CD4-positive, alpha-beta memory T cell (primary cell): ENCODE data around the gene TADA1. TPM values are rescaled to one million over a fixed set of nuclear protein-coding genes. Genes with fewer than 3 reads are reported as not detected.

Experiments
- CTCF ChIA-PET: fragments of 350-600 bp; sonication (Branson Sonifier 250); formaldehyde crosslinking; loops from one replicate; lab custom pipeline; 2021; ENCODE audit warnings: inconsistent platforms; ENCODE audit not compliant: partially characterized antibody; lab: Charles Lee
- POLR2A ChIA-PET: fragments of 350-600 bp; sonication (Branson Sonifier 250); formaldehyde crosslinking; loops from one replicate; lab custom pipeline; 2021; ENCODE audit not compliant: partially characterized antibody; lab: Charles Lee
- DNase-seq, 5 donors: peaks; one replicate each; pipeline versions ENCODE4 v3.0.0 to v3.0.0-alpha.2; 2020 to 2022; ENCODE audit warnings: mixed read lengths in 1 of 5
- H3K27ac ChIP-seq: one replicate; pipeline ENCODE4 v1.7.0; 2013; ENCODE audit warnings: low read depth, low read length
- H3K27me3 ChIP-seq: 2 replicates; pipeline ENCODE4 v1.7.0; 2013; ENCODE audit warnings: mild to moderate bottlenecking, low read length, moderate library complexity; ENCODE audit not compliant: insufficient read depth
- H3K36me3 ChIP-seq: 2 replicates; pipeline ENCODE4 v1.7.0; 2013; ENCODE audit warnings: mild to moderate bottlenecking, low read length, moderate library complexity; ENCODE audit not compliant: insufficient read depth
- H3K4me1 ChIP-seq: 2 replicates; pipeline ENCODE4 v1.7.0; 2013; ENCODE audit warnings: mild to moderate bottlenecking, low read length, moderate library complexity; ENCODE audit not compliant: insufficient read depth
- H3K4me3 ChIP-seq, 2 donors: one replicate each; pipeline ENCODE4 v1.7.0; 2013; ENCODE audit warnings: low read length in 2 of 2, mild to moderate bottlenecking in 1 of 2
- H3K9me3 ChIP-seq, 2 donors: one replicate each; pipeline ENCODE4 v1.7.0; 2013; ENCODE audit warnings: low read length in 2 of 2, control low read depth in 1 of 2; ENCODE audit not compliant: control insufficient read depth in 1 of 2
- H3K27ac Mint-ChIP-seq, 7 donors: one replicate each; pipeline ENCODE4 v1.8.0; 2020 to 2021; ENCODE audit warnings: mixed read lengths in 7 of 7, mild to moderate bottlenecking in 6 of 7, inconsistent platforms in 3 of 7, moderate library complexity in 3 of 7
- H3K27me3 Mint-ChIP-seq, 2 donors: one replicate each; pipeline ENCODE4 v1.8.0; 2020 to 2021; ENCODE audit warnings: mixed read lengths in 2 of 2
- H3K36me3 Mint-ChIP-seq, 2 donors: one replicate each; pipeline ENCODE4 v1.8.0; 2020 to 2021; ENCODE audit warnings: mixed read lengths in 2 of 2, inconsistent platforms in 1 of 2, mild to moderate bottlenecking in 1 of 2
- H3K4me1 Mint-ChIP-seq, 4 donors: one replicate each; pipeline ENCODE4 v1.8.0; 2020 to 2021; ENCODE audit warnings: mixed read lengths in 4 of 4, mild to moderate bottlenecking in 1 of 4
- H3K4me3 Mint-ChIP-seq, 8 donors: one replicate each; pipeline ENCODE4 v1.8.0; 2020 to 2021; ENCODE audit warnings: mixed read lengths in 8 of 8, mild to moderate bottlenecking in 7 of 8, moderate library complexity in 6 of 8, inconsistent platforms in 3 of 8
- H3K9me3 Mint-ChIP-seq, 8 donors: one replicate each; pipeline ENCODE4 v1.8.0; 2020 to 2021; ENCODE audit warnings: mixed read lengths in 8 of 8, mild to moderate bottlenecking in 5 of 8, inconsistent platforms in 3 of 8, moderate library complexity in 1 of 8
- intact Hi-C: fragments of 100-400 bp; cut with micrococcal nuclease; formaldehyde crosslinking; loops from one replicate; pipeline ENCODE4 v1.15.1; 2023
- polyA plus RNA-seq, 2 donors: library from polyadenylated mRNA; unstranded; fragments of 300-500 nt; fragmentation: Illumina TruSeq; gene quantifications; one replicate each; pipeline ENCODE4 v1.2.3, GENCODE V29; 2021
- total RNA-seq, 2 experiments: library from RNA; stranded (reverse); gene quantifications; one replicate each; pipeline ENCODE4 v1.2.3, GENCODE V29; 2021

TADA1 gene
- total and polyA plus RNA-seq, 4 experiments from 2014 or later = 15.3 to 23.6 (median 17.0) TPM

GRCh38 chr1:166868639-166869038 lies 7.4 kb downstream of the TADA1 start:
- intact Hi-C loops = no loop called here
- H3K36me3 ChIP-seq = peaks cover 9% of the 10 kb centered on the region
- Mint-ChIP-seq H3K4me1 (peaks cover 22 to 53% (median 40%) of the 10 kb centered on the region in 4 donors), H3K27ac (peak overlapping the region in 3 of 7 donors; percentile 23 to 38 (median 25)), H3K36me3 (peaks cover 22 to 42% of the 10 kb centered on the region in 2 donors), H3K9me3 (no peaks in the 10 kb centered on the region), H3K27me3 (no peaks in the 10 kb centered on the region), H3K4me3 (no peak overlapping the region)
- peaks cover 15% of the 10 kb centered on the region for H3K4me1 ChIP-seq
- H3K27me3 ChIP-seq = no peaks in the 10 kb centered on the region
- ChIA-PET CTCF (interaction anchor here (1.0 kb wide), 1 partner anchor 191 kb away, joined by 3 read pairs; no protein-coding TSS in a partner anchor), POLR2A (interaction anchor here (0.9 kb wide), 1 partner anchor 29 kb away, joined by 3 read pairs; the partner anchor contains the start of gene POGK)
- peak overlapping the region; percentile 7 for H3K27ac ChIP-seq
- no peak for DNase-seq
- H3K4me3 ChIP-seq = no peak overlapping the region
- H3K9me3 ChIP-seq = no peaks in the 10 kb centered on the region

GRCh38 chr1:166865926-166866325 lies 10.1 kb downstream of the TADA1 start:
- H3K27me3 Mint-ChIP-seq = no peaks in the 10 kb centered on the region
- H3K4me1 ChIP-seq = no peaks in the 10 kb centered on the region
- H3K36me3 Mint-ChIP-seq = peaks cover 48 to 65% of the 10 kb centered on the region in 2 donors
- H3K9me3 ChIP-seq = no peaks in the 10 kb centered on the region
- no peak overlapping the region for H3K4me3 Mint-ChIP-seq
- no peaks in the 10 kb centered on the region for H3K9me3 Mint-ChIP-seq
- H3K27ac ChIP-seq = no peak overlapping the region
- POLR2A ChIA-PET = interaction anchor here (0.9 kb wide), 1 partner anchor 10 kb away, joined by 3 read pairs; no protein-coding TSS in a partner anchor
- peaks cover 21% of the 10 kb centered on the region for H3K36me3 ChIP-seq
- CTCF ChIA-PET = no interaction called here
- H3K4me1 Mint-ChIP-seq = peaks cover 10 to 28% (median 21%) of the 10 kb centered on the region in 4 donors
- H3K4me3 ChIP-seq = no peak overlapping the region
- no peak for DNase-seq
- no peak overlapping the region for H3K27ac Mint-ChIP-seq
- H3K27me3 ChIP-seq = no peaks in the 10 kb centered on the region
- intact Hi-C loops = no loop called here

- peaks cover 0 to 13% (median 7%) of the 10 kb centered on the region in 4 donors for H3K4me1 Mint-ChIP-seq
- H3K27ac ChIP-seq = no peak overlapping the region
- H3K9me3 Mint-ChIP-seq = no peaks in the 10 kb centered on the region
- ChIA-PET CTCF (interaction anchor here (1.0 kb wide), 1 partner anchor 37 kb away, joined by 3 read pairs; no protein-coding TSS in a partner anchor), POLR2A (interaction anchor here (0.7 kb wide), 1 partner anchor 181 kb away, joined by 3 read pairs; no protein-coding TSS in a partner anchor)
- no peaks in the 10 kb centered on the region for H3K9me3 ChIP-seq
- peak overlapping the region in 4 of 7 donors; percentile 14 to 84 (median 26) for H3K27ac Mint-ChIP-seq
- no peak for DNase-seq
- H3K4me3 ChIP-seq = no peak overlapping the region
- H3K27me3 ChIP-seq = no peaks in the 10 kb centered on the region
- no peaks in the 10 kb centered on the region for H3K4me1 ChIP-seq
- H3K4me3 Mint-ChIP-seq = no peak overlapping the region
- no peaks in the 10 kb centered on the region for H3K27me3 Mint-ChIP-seq
- H3K36me3 ChIP-seq = peaks cover 36% of the 10 kb centered on the region
- intact Hi-C loops = no loop called here
- H3K36me3 Mint-ChIP-seq = peaks cover 32 to 84% of the 10 kb centered on the region in 2 donors
These were observed 16.5 kb downstream of the TADA1 start for GRCh38 chr1:166859597-166859996.

- no peak overlapping the region for H3K4me3 Mint-ChIP-seq
- H3K4me1 ChIP-seq = no peaks in the 10 kb centered on the region
- H3K9me3 Mint-ChIP-seq = no peaks in the 10 kb centered on the region
- intact Hi-C loops = no loop called here
- ChIA-PET CTCF (no interaction called here), POLR2A (interaction anchor here (0.7 to 1.3 kb wide), 2 partner anchors 20 to 182 kb away, joined by 3 read pairs; partner anchors contain the start of gene POGK)
- H3K36me3 ChIP-seq = peaks cover 39% of the 10 kb centered on the region
- no peaks in the 10 kb centered on the region for H3K9me3 ChIP-seq
- H3K36me3 Mint-ChIP-seq = peaks cover 34 to 85% of the 10 kb centered on the region in 2 donors
- DNase-seq = no peak
- H3K27me3 ChIP-seq = no peaks in the 10 kb centered on the region
- peak overlapping the region in 6 of 7 donors; percentile 7 to 84 (median 24) for H3K27ac Mint-ChIP-seq
- H3K27ac ChIP-seq = no peak overlapping the region
- H3K4me1 Mint-ChIP-seq = peaks cover 0 to 20% (median 7%) of the 10 kb centered on the region in 4 donors
- H3K27me3 Mint-ChIP-seq = no peaks in the 10 kb centered on the region
- no peak overlapping the region for H3K4me3 ChIP-seq
These were observed 17.2 kb downstream of the TADA1 start for GRCh38 chr1:166858726-166859419.

- Mint-ChIP-seq H3K27ac (peak overlapping the region in 5 of 7 donors; percentile 25 to 87 (median 61)), H3K9me3 (no peaks in the 10 kb centered on the region), H3K4me3 (no peak overlapping the region), H3K27me3 (no peaks in the 10 kb centered on the region), H3K4me1 (peaks cover 1 to 23% (median 10%) of the 10 kb centered on the region in 4 donors), H3K36me3 (peaks cover 34 to 87% of the 10 kb centered on the region in 2 donors)
- intact Hi-C loops = no loop called here
- H3K4me1 ChIP-seq = no peaks in the 10 kb centered on the region
- DNase-seq = no peak
- ChIA-PET CTCF (no interaction called here), POLR2A (interaction anchor here (1.3 kb wide), 1 partner anchor 19 kb away, joined by 3 read pairs; the partner anchor contains the start of gene POGK)
- H3K27ac ChIP-seq = no peak overlapping the region
- no peak overlapping the region for H3K4me3 ChIP-seq
- no peaks in the 10 kb centered on the region for H3K27me3 ChIP-seq
- H3K36me3 ChIP-seq = peaks cover 39% of the 10 kb centered on the region
- H3K9me3 ChIP-seq = no peaks in the 10 kb centered on the region
These were observed 18.1 kb downstream of the TADA1 start for GRCh38 chr1:166857995-166858394.

GRCh38 chr1:166855558-166855957 lies 20.5 kb downstream of the TADA1 start:
- DNase-seq = no peak
- H3K27me3 ChIP-seq = no peaks in the 10 kb centered on the region
- H3K36me3 Mint-ChIP-seq = peaks cover 33 to 86% of the 10 kb centered on the region in 2 donors
- no peak overlapping the region for H3K4me3 Mint-ChIP-seq
- ChIA-PET POLR2A (interaction anchor here (1.1 kb wide), 1 partner anchor 17 kb away, joined by 4 read pairs; the partner anchor contains the start of gene POGK), CTCF (interaction anchor here (1.2 to 1.3 kb wide), 2 partner anchors 12 to 24 kb away, joined by 3 to 4 read pairs; no protein-coding TSS in a partner anchor)
- H3K27ac ChIP-seq = no peak overlapping the region
- peaks cover 46% of the 10 kb centered on the region for H3K36me3 ChIP-seq
- H3K4me3 ChIP-seq = no peak overlapping the region
- H3K27ac Mint-ChIP-seq = peak overlapping the region in 3 of 7 donors; percentile 11 to 33 (median 19)
- H3K9me3 Mint-ChIP-seq = no peaks in the 10 kb centered on the region
- peaks cover 8 to 28% (median 19%) of the 10 kb centered on the region in 4 donors for H3K4me1 Mint-ChIP-seq
- H3K9me3 ChIP-seq = no peaks in the 10 kb centered on the region
- no peaks in the 10 kb centered on the region for H3K4me1 ChIP-seq
- no peaks in the 10 kb centered on the region for H3K27me3 Mint-ChIP-seq
- intact Hi-C loops = no loop called here

GRCh38 chr1:166852918-166853317 lies 23.1 kb downstream of the TADA1 start:
- Histone ChIP-seq H3K9me3 (no peaks in the 10 kb centered on the region), H3K4me3 (no peak overlapping the region), H3K27ac (no peak overlapping the region), H3K4me1 (no peaks in the 10 kb centered on the region), H3K36me3 (peaks cover 64% of the 10 kb centered on the region), H3K27me3 (no peaks in the 10 kb centered on the region)
- Mint-ChIP-seq H3K4me1 (peaks cover 11 to 33% (median 19%) of the 10 kb centered on the region in 4 donors), H3K27ac (peak overlapping the region in 5 of 7 donors; percentile 16 to 57 (median 26)), H3K4me3 (no peak overlapping the region), H3K27me3 (no peaks in the 10 kb centered on the region), H3K9me3 (no peaks in the 10 kb centered on the region), H3K36me3 (peaks cover 45 to 91% of the 10 kb centered on the region in 2 donors)
- no peak for DNase-seq
- intact Hi-C loops = no loop called here
- ChIA-PET CTCF (no interaction called here), POLR2A (interaction anchor here (1.2 to 1.5 kb wide), 2 partner anchors 14 to 23 kb away, joined by 3 to 5 read pairs; partner anchors contain the start of genes POGK and TADA1)
